ENCODE data around the gene CASP9. TPM values are rescaled to one million over a fixed set of nuclear protein-coding genes. Genes with fewer than 3 reads are reported as not detected.

The CASP9 gene
- total RNA-seq, 1 experiment from 2014 or later: 15.9 TPM

GRCh38 chr1:15559189-15559810 is 35.3 kb upstream of the CASP9 start:
- no peak overlapping the region for H3K4me3 Mint-ChIP-seq
- no peaks in the 10 kb centered on the region for H3K27me3 Mint-ChIP-seq (ENCODE audit: low read depth)
- Histone ChIP-seq H3K79me1 (ENCODE audit: insufficient read depth, low read depth, low read length, poor library complexity, severe bottlenecking) (no peaks in the 10 kb centered on the region), H4K5ac (ENCODE audit: insufficient read length, low read depth, low read length) (no peak overlapping the region), H3K4ac (ENCODE audit: low read depth, low read length) (no peak overlapping the region), H2BK15ac (ENCODE audit: low read depth, low read length) (no peak overlapping the region), H4K91ac (ENCODE audit: insufficient read length, low read depth, low read length) (no peak overlapping the region), H3K14ac (ENCODE audit: insufficient read depth, low read length) (no peak overlapping the region), H2BK20ac (ENCODE audit: low read depth, low read length, poor library complexity, severe bottlenecking) (no peak overlapping the region), H3K27me3 (ENCODE audit: insufficient read depth, low read length) (no peaks in the 10 kb centered on the region), H3K4me2 (ENCODE audit: insufficient read depth, insufficient read length, low read length) (no peak overlapping the region), H2AFZ (ENCODE audit: low read length) (no peak overlapping the region), H3K4me1 (ENCODE audit: insufficient read depth, low read length) (no peaks in the 10 kb centered on the region), H3K56ac (ENCODE audit: insufficient read length, low read depth, low read length) (no peak overlapping the region), H3K23ac (ENCODE audit: insufficient read length, low read depth, low read length) (no peak overlapping the region), H3K79me2 (ENCODE audit: insufficient read depth, low read length) (no peaks in the 10 kb centered on the region), H2BK5ac (ENCODE audit: insufficient read length, low read length) (no peak overlapping the region), H4K8ac (replicated peaks; ENCODE audit: insufficient read length, low read depth, low read length) (no peak overlapping the region), H3K9ac (ENCODE audit: extremely low read depth, insufficient read length, low read length) (no peak overlapping the region), H3T11ph (ENCODE audit: low read length) (no peak overlapping the region), H2AK5ac (ENCODE audit: insufficient read length, low read length) (no peak overlapping the region), H4K20me1 (ENCODE audit: control insufficient read depth, insufficient read depth, insufficient read length) (no peaks in the 10 kb centered on the region), H2BK120ac (ENCODE audit: low read depth, low read length, poor library complexity, severe bottlenecking) (no peak overlapping the region), H3K27ac (ENCODE audit: insufficient read length, low read depth, low read length) (no peak overlapping the region), H2BK12ac (ENCODE audit: insufficient read length, low read depth, low read length) (no peak overlapping the region), H3K18ac (ENCODE audit: insufficient read length, low read depth, low read length) (no peak overlapping the region), H3K23me2 (ENCODE audit: insufficient read length, low read depth, low read length, poor library complexity, severe bottlenecking) (no peaks in the 10 kb centered on the region), H3K9me3 (ENCODE audit: control insufficient read depth, low read depth, low read length) (no peaks in the 10 kb centered on the region)
- H3K36me3 Mint-ChIP-seq (ENCODE audit: insufficient read depth in 1 of 3, low read depth in 3 of 3): peaks cover 6 to 40% (median 30%) of the 10 kb centered on the region in 3 experiments; a peak in 6 of 7 replicates
- no peak overlapping the region for H3K27ac Mint-ChIP-seq
- DNase-seq: no peak
- TF ChIP-seq CTCF (conservative IDR thresholded peaks at IDR 0.05): no peak
- no peaks in the 10 kb centered on the region for H3K4me1 Mint-ChIP-seq
- WGBS (ENCODE audit: extremely low coverage, insufficient read length, low lambda C conversion rate): no CpG with 5 or more reads among the region's 12 CpGs
- H3K9me3 Mint-ChIP-seq: no peaks in the 10 kb centered on the region
